HG02763 (cell line): Measurements from ENCODE around the gene TSPO.

Experiments used
- ATAC-seq: cut with Tn5 transposase; IDR thresholded peaks from one replicate; pipeline ENCODE4 v1.9.1; 2021; ENCODE audit warnings: mild to moderate bottlenecking, moderate library complexity; ENCODE audit not compliant: unreplicated experiment

The TSPO gene

DNA sequence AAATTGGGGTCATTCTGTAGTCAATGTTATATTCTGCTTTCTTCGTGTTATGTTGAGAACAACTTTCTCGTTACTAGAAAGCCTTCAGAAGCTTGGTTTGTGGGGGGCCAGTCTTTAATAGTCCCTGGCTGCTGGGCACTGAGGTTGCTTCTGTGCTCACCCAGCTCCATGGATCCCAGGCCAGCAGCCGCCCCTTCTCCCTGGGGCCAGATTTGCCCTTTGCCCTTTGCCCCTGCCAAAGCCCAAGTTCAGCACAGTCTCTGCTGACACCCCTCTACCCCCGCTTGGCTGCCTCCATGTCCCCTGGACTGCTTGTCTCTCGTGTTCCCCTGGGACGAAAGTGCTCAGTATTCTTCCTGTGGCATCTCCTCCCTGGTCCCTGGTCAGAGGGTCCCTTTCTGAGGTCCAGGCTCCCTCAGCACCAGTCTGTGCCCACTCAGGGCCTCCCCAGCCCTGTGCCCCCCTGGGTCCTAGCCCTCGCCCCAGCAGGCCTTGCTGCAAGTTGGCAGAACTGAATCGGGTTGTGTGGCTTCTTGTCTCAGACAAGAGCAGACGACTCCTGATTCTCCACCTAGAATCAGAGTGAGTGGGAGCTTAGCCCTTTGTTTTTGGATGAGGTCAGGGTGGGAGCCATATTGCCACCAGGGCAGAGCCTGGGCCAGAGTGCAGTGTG is 6.7 kb downstream of the TSPO start:
- ATAC-seq, result no peak

DNA sequence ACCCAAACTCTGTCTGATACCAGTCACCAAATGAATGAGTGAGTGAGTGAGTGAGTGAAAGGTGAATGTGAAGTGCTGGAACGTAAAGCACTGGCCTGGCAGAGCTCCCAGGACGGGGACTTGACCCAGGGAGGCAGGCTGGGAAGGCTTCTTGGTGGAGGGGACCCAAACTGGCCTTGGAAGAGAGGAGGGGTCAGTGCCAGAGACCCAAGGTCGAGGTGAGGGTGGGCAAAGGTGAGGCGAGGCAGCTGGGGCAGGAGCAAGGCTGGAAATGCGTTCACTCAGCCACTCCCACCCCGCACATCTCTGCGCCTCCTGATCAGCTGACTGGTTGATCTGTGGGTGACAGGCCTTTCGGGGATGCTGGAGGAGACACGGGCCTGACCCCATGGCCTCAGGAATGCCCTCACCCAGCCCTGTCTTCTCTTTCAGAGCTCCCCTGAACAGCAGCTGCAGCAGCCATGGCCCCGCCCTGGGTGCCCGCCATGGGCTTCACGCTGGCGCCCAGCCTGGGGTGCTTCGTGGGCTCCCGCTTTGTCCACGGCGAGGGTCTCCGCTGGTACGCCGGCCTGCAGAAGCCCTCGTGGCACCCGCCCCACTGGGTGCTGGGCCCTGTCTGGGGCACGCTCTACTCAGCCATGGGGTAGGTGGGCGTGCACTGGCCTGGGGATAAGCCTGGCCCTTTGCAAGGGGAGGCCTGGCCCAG is 7.6 kb downstream of the TSPO start:
- no peak for ATAC-seq

DNA sequence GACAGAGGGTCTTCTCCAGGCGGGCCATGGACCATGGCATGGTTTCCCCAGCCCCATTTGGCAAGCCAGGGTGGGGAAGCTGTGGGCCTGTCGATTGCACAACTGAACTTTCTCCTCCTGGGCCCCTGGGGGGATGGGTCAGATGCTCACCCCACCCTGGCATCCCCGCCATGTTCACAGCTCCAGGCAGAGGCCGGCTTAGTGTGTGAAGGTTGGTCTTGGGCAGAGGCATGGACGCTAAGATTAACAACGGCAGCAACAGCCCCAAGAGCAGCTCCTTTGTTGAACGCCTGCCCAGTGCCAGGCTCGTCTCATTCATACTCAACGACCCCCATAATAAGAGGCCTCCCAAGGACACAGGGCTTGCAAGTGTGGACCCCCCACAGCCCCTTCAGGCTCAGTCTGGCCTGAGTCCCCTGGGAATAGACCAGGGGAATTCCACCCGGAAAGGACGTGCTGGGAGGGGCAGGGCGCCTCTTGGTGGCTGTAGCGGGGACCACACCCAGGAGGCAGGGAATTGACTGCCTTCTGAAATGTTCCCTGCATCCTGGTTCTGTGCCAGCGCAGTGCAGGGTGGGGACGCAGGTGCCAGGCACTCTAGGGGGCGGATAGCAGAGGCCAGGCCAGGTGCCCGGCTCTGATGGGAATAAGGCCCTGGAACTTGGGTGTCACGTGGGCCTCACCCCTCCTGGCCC is 8.3 kb downstream of the TSPO start:
- ATAC-seq, result no peak

GRCh38 chr22:43160497-43161126 is 9.3 kb downstream of the TSPO start:
- ATAC-seq, result no peak

DNA sequence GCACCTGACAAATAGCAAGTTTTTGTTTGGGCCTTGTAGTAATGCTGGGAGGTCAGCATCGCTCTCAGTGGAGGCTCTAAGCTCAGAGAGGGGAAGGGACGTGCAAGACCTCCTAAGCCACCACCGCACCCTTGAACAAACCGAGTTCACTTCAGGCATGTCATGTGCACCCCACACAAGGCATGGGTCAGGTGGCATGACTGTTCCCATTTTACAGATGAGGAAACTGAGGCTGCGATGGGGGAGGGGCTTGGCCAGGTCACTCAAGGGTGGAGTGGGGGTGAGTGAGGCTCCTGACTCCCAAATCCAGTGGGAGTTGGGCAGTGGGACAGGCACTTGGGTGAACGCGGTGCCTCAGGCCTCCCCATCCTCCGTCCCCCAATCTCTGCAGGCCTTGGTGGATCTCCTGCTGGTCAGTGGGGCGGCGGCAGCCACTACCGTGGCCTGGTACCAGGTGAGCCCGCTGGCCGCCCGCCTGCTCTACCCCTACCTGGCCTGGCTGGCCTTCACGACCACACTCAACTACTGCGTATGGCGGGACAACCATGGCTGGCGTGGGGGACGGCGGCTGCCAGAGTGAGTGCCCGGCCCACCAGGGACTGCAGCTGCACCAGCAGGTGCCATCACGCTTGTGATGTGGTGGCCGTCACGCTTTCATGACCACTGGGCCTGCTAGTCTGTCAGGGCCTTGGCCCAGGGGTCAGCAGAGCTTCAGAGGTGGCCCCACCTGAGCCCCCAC is 11.2 kb downstream of the TSPO start:
- ATAC-seq, result no peak

DNA sequence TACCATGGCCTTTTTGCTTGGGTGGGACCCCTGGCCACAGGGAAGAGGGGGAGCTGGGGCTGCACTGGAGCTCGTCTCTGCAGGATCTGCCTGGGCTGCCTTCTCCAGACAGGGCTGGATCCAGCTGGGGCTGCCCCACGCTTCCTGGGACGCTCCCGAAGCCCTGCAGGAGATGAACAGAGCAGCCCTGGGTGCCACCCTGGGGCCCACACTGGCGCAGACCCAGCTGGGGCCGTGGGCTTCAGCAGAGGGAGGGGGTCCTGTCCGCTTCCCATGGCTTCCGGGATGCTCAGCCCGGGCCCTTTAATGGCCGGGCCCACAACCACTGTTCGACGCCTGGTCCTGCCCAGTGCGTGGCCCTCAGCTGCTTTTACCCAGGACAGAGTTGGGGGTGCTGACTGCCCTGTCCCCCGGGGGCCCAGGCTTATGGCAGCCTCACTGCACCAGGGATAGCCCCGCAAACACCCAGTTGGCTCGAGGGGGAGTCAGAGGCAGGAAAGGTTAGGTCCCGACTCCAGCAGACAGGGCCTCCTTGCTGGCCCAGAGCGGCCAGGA is 12.0 kb downstream of the TSPO start:
- ATAC-seq, result no peak

DNA sequence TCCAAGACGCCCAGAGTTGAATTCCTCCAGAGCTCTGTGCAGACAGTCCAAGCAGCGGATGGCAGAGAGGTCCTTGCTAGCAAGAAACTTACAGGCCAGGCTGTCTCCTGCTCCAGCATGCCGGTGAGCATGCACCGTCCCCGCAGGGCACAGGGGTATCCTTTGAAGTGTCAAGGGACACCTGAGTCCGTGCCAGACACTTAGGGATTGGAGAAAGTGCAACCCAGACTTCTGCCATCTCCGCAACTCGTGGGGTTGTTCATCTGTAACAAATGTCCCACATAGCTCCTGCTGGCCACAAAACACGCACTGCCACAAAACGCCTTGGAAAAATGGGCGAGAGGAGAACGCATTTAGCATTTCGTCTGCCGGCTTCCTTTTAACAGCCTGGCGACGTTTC is 13.3 kb downstream of the TSPO start:
- no peak for ATAC-seq

GRCh38 chr22:43166132-43166930 is 15.0 kb downstream of the TSPO start:
- no peak for ATAC-seq

DNA sequence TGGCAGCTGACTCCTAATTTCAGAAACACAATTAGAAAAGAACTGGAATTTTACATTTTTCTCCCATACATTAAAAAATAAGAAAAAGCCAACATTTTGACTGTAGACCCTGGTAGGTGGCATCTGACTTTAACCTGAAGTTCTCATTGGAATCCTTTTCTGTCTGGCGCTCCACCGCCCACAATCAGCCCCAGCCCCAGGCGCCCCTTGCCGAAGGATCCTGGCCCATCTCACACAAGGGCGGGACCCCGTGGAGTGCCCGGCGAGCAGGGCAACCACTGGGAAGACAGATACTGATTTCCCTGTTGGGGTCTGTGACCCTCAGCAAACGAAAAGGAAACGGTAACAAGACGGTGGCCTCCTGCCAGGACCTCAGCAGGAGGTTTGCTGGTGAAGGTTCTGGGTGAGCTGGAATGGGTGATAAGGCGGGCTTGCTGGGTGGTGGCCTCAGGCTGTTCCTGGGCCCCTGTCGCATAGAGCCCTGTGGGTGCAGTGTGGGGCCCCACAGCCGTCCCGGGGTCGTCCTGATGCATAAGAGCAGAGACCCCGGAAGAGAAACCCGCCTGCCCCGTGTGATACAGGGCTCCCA is 15.7 kb downstream of the TSPO start:
- no peak for ATAC-seq

DNA sequence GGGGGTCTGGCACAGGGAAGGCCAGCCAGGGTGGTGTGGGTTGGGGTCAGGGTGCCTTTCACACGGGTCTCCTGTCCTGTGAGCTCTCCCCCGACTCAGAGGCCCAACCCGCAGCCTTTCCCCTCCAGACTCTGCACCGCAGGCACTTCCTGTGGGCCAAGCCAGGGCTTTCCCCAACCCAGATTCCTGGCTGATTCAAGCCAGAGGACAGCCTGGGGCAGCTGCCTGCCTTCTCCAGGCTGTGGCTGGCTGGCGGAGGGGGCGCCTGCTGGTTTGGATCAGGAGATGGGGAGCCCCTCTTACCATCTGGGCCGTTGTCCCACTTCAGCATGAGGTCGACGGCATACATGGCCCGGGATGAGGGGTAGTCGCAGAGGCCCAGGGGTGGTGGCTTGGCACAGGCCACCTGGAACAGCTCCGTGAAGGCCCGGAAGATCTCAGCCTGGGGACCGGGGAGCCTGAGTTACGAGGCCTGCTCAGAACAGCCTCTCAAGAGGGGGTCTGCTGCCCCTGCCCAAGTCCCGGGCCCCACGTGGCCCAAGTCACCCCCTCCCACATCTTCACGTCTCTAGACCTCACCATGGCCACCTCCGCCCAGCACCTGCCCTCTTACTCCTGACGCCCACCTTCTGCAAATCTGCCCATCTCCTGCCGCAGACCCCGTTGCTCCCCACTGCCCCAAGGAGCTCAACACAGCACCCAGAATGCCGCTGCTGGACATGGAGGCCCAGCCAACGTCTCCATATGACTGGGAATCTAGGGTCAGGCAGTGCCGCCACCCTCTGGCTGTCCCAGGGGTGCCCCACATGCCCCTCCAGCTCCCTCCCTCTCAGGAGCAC is 17.3 kb downstream of the TSPO start:
- no peak for ATAC-seq

DNA sequence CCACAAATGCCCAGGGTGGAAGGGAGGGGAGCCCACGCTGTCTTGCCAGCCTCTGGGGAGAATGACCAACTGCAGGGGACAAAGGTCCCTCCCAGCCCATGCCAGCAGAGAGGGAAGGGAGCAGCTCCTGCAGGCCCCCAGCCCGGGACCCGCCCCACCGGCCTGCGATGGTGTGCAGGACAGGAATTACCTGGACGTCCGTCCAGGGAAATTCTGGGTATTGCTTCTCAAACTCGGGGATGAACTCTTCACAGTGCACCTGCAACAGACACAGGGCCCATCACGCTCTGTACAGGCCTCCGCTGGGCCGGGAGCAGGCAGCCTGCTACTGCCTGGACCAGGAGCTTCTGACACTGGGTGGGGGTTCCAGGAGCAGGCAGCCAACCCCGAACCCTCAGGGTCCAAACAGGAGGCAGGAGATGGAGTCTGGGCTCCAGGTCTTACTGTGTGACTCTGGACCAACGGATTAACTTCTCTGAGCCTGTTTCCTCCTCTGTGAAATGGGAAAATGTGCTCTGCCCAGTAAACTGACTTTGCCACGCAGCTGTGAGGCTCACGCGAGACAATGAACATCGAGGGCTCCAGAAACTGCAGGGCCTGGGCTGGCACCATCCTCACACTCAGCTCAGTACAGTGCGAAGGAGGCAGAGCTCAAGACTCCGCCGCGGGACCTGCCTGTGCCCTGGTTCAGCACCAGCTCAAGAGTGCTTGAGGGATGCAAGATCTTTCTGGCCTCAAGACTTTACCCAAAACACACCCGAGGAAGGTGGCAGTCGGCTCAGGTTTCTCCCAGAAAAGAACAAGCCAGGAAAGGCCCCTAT is 18.2 kb downstream of the TSPO start:
- ATAC-seq, result no peak

GRCh38 chr22:43170131-43170480 is 18.7 kb downstream of the TSPO start:
- no peak for ATAC-seq

GRCh38 chr22:43171019-43171491 is 19.7 kb downstream of the TSPO start:
- ATAC-seq, result no peak

DNA sequence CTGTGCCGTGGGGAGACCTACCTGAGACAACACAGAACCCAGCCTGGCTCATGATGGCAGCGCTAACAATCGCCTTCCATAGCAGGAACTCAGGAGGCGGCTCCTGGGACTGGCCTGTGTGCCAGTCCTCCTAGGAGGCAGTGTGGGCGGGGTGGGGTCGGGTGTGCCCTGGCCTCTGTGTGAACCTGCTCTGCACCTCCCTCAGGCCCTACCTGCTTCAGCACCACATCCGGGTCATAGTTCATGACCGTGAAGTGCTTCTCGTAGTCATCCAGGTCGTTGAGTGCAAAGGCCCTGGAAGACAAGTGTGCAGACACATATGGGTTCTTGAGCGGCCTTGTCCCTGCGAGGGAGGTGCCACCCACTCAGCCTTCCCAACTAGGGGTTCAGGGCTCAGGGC is 20.2 kb downstream of the TSPO start:
- no peak for ATAC-seq

- no peak for ATAC-seq
Measured at GRCh38 chr22:43172191-43172590, 20.8 kb downstream of the TSPO start.

DNA sequence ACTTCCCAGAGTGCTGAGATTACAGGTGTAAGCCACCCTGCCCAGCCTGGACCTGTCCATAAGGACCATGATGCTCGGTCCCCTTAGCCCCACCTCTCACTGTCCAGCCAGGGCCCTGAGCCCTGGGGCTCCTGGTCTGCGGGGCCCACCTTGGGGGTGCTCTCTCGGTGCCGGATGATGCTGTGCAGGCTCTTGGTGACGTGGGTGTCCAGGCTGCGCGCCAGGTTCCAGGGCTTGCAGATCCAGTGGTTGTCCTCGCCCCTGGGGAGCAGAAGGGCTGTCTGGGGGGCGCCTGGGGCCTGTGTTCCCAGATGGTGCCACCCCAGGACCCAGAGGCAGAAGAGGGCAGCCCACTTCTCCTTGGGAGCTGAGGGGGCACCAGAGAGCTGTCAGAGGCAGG is 22.2 kb downstream of the TSPO start:
- ATAC-seq, result no peak

DNA sequence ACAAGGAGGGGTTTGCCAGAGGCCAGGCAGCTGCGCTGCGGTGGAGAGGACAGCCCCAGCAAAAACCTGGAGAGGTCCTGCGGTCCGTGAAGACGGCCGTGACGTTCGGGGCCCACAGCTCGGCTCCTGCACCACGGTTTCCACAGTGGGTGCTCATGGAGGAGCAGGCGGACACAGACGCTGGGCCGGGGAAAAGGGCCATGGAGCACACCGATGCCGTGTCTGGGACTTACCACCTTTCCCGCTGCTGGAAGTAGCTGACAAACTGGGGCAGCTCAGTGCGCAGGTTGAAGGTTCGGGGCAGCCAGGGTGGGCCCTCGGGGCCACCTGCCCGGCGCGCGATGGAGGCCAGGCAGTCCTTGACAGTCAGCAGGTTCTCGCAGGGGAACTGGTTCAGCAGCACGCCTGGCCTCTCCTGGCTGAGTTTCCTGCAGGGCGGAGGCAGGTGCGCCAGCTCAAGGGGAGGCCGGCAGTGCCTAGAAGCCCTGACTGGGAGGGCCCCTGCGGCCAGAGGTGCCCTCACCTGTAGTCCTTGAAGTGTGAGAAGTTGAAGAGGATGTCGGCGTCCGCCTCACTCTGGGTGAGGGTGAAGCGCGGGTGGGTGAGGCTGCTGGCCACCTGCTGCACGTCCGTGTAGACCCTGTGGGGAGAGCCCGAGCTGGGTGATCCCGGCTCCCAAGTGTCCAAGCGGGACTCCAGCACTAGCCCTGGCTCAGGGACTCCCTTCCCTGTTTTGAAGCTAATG is 22.8 kb downstream of the TSPO start:
- no peak for ATAC-seq
